Skin epidermis (tissue), 12 donors: ENCODE data around the gene BEAN1.

Experiments
- H3K27ac ChIP-seq, 21 experiments: fragments of 200-600 bp; sonication (generic) in 11 of 21; one replicate each; pipeline ENCODE4 v1.5.0; 2020; ENCODE audit warnings: mild to moderate bottlenecking in 3 of 21, inconsistent platforms in 2 of 21, moderate library complexity in 2 of 21
- H3K4me3 ChIP-seq, 7 experiments: fragments of 200-600 bp; sonication (generic) in 2 of 7; one replicate each; pipeline ENCODE4 v1.5.0; 2020; ENCODE audit warnings: inconsistent platforms in 2 of 7, mild to moderate bottlenecking in 2 of 7, moderate library complexity in 1 of 7

Gene BEAN1

DNA sequence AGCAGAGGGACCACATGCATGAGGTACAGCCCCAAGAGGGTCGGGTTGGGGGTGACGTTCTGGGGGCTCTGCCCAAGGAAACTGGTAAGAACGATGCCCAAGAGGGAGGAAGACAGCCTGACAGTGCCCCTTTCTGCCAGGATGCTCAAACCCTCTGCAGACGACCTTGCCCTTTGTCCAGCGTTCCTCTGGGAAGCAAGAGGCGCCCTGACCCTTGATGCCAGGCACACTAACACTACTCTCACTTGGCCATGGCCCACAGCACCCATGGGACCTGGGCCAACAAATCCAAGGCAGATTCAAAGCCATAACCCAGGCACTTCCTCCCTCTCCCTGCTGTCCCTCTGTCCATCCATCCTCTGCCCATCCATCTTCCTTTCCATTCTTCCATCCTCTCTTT lies 102.4 kb downstream of the BEAN1 start:
- Histone ChIP-seq H3K27ac (no peak overlapping the region), H3K4me3 (no peak overlapping the region)
